Putamen (tissue), 1 donor: ENCODE results near the gene DES.

Experiments used
- DNase-seq: peaks from one replicate; pipeline ENCODE4 v3.0.0-alpha.2; 2016; ENCODE audit warnings: low spot score

The DES gene

DNA sequence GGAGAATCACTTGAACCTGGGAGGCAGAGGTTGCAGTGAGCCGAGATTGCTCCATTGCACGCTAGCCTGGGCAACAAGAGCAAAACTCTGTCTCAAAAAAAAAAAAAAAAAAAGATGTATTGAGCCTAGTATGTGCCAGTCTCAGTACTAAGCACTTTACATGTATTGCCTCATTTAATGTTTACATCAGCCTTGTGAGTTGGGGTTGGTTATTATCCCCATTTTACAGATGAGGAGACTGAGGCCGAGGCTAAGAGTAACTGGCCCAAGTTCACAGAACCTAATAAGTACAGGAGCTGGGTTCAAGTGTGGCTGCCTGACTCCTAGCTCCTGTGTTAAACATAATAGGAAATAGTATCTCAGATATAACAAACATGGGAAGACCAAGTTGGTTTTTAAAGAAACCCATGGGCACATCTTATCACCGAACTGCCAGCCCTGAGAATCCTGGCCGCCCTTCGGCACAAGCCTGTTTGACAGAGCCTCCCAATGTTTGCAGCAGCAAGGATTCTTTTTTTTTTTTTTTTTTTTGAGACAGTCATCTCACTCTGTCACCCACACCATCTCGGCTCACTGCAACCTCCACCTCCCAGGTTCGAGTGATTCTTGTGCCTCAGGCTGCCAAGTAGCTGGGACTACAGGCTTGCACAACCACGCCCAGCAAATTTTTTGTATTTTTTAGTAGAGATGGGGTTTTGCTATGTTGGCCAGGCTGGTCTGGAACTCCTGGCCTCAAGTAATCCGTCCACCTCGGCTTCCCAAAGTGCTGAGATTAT lies 56.3 kb downstream of the DES start:
- peak; percentile 50 for DNase-seq

DNA sequence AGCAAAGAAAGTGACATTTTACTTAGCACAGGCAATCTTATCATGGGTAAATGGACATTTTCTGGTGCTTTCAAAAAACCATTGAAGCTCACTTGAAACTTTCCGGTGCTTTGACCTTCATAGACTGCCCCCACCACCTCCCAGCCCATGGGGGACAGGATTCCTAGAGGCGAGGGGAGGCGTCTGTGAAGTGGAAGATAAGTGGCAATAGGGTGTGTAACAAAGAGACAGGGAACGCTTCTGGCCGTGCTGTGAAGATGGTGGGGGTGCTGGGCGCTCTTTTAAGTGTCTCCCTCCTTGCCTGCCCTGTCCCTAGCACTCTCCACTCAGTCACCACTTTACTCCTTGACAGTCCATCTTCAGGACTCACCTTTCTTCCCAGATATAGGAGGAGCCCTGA lies 57.1 kb downstream of the DES start:
- no peak for DNase-seq

DNA sequence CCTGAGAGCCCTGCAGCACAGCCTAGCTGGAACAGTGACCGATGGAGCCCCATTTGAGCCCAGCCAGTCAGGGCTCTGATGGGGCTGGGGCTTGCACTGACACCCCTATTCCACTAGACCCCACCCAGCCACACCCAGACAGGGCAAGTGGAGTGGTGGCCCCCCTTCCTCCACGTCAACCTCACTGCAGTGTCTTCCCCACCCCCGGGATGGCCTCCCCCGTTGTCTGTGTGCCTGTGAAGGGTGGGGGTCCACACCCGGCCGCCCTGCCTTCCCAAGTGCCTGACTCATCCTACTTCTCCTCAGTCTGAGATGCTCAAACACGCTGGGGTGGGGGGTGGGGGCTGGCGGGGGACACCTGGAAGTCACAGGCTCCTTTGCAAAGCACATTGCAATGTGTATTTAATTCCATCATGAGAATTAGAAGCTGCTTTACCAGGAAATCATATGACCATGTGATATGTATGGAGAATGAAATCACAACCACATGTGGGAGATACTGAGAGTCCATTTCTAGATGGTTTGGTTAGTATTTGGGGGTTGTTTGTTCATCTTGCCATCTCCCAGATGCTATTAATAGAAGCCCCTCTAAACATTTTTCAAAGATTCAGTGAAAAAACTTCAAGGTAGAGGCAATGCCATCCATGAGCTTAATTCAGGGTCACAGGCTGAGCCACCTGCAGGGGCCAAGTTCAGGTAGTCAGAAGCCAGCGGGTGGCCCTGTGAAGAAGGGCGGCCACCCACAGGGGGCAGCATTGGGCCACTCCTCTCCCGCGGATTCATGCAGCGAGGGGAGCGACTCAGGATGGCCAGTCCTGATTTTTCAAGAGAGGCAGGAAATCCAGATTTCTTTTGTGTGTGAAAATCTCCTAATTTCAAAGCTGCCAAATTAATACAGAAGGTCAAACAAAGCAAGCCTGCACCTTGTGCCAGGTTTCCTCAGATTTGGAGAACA lies 57.8 kb downstream of the DES start:
- DNase-seq: no peak
